ENCODE results near the gene NCAM2.

Gene NCAM2

DNA sequence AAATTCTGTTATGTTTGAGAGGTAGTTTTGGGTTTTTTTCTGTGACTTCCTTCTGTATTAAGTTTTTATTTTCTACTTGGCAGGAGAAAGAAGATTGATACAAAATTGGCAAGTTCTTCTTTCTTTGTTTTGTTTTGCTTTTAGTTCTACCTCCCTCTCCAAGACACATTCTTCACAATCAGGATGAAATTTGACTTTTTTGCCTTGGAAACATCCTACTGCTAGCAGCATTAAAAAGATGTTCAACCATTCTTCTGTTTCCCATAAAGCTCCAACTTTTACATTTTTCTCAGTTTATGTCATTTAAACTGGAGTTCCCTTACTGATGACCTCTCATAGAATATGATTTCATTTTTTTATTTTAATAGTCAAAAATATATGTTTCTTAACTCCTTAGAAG lies 234.8 kb downstream of the NCAM2 start:
- no peak overlapping the region for H3K4me3 ChIP-seq (replicated peaks in 1 of 2; ENCODE audit: low read depth in 2 of 2, low read length in 2 of 2)
- TF ChIP-seq, protein P1, sequence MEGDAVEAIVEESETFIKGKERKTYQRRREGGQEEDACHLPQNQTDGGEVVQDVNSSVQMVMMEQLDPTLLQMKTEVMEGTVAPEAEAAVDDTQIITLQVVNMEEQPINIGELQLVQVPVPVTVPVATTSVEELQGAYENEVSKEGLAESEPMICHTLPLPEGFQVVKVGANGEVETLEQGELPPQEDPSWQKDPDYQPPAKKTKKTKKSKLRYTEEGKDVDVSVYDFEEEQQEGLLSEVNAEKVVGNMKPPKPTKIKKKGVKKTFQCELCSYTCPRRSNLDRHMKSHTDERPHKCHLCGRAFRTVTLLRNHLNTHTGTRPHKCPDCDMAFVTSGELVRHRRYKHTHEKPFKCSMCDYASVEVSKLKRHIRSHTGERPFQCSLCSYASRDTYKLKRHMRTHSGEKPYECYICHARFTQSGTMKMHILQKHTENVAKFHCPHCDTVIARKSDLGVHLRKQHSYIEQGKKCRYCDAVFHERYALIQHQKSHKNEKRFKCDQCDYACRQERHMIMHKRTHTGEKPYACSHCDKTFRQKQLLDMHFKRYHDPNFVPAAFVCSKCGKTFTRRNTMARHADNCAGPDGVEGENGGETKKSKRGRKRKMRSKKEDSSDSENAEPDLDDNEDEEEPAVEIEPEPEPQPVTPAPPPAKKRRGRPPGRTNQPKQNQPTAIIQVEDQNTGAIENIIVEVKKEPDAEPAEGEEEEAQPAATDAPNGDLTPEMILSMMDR (IDR thresholded peaks at IDR 0.05; ENCODE audit: low read depth, low read length) = no peak
- no peak for DNase-seq (ENCODE audit: low read depth in 2 of 2)

DNA sequence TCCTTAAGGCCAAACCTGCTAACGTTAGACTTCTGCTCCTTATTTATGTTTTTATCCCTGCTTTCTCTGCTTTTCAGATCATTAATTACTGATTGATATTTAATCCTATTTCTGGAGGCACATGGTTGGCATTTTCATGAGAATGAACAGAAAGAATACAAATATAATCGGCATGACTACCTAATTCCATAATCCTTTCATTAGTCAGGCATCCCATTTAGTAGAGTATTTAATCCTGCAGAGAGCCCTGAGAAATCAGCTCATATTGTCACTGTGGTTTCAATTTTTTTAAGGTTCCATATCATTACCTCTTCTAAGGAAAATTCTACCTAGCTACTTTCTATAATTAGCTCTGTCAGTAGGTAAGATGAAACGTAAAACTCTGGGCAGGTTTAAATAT lies 238.8 kb downstream of the NCAM2 start:
- TF ChIP-seq, protein P1 (IDR thresholded peaks at IDR 0.05; ENCODE audit: low read depth, low read length) = no peak
- no peak for DNase-seq (ENCODE audit: low read depth in 2 of 2)
- H3K4me3 ChIP-seq (replicated peaks in 1 of 2; ENCODE audit: low read depth in 2 of 2, low read length in 2 of 2) = no peak overlapping the region

DNA sequence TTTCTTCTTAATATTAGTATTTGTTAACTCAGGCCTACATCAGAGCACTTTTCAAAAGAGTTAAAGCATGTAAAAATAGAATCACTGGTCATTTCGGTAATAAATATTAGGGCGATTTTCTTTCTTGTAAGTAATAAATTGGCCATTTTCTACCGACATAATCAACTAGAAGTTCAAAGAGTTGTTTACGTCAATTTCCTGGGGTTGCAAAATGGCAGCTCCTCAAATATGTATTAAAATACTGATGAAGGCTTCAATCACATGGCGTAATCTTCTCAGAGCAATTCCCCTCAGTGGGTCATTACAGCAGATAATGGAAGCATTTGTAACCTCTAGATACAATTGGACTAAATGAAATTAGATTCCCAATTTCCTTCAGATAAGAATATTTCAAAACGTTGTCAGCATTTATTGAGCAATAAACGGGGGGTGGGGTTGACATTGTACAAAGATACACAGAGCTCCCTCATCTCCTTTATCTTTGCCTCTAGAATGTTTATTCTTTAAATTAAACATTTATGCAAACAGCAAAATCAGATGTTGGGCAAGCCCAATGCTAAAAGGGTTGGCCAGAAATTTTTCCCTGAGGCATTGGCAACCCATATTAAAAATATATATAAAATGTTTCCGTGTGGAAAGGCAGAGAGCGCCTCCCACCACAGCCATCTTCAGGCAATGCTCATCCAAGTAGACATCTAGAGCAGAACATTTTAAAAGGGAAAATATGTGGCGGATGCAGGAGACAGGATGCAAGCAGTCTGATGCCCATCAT lies 240.6 kb downstream of the NCAM2 start:
- H3K4me3 ChIP-seq (replicated peaks in 1 of 2; ENCODE audit: low read depth in 2 of 2, low read length in 2 of 2) = no peak overlapping the region
- TF ChIP-seq, protein P1 (IDR thresholded peaks at IDR 0.05; ENCODE audit: low read depth, low read length) = no peak
- no peak for DNase-seq (ENCODE audit: low read depth in 2 of 2)

DNA sequence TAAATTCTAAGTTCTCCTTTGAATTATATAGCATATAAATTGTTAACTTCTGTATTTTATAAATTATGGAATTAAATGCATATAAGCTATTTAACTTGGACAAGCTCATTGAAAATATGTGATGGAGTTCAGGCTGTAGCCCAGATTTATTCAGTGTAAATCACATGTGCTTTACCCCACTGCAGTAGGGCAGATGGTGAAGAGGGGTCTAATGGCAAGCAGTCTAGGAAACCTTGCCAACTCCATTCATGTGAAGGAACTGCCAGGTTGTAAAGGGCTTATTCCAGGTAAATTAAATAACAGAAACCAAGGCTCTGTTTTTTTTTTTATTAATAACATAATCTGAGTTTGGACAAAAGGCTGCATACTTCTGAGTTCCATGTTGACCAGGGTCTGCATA lies 243.2 kb downstream of the NCAM2 start:
- no peak for DNase-seq (ENCODE audit: low read depth in 2 of 2)
- TF ChIP-seq, protein P1 (IDR thresholded peaks at IDR 0.05; ENCODE audit: low read depth, low read length) = no peak
- no peak overlapping the region for H3K4me3 ChIP-seq (replicated peaks in 1 of 2; ENCODE audit: low read depth in 2 of 2, low read length in 2 of 2)

DNA sequence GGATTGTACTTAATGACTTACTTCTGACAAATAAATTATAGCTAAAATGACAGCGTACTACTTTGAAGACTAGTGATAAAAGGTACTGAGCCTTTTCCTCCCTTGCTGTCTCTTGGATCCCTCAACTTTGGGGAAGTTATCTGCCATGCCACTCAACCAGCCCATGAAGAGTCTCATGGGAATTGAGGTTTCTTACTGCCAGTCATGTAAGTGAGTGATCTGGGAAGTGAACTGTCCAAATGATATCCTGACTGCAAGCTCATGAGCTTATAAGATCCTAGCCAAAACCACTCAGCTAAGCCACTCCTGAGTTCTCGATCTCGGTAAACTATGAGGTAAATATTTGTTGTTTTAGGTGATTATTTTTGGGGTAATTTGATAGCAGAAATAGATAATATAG lies 247.8 kb downstream of the NCAM2 start:
- no peak for DNase-seq (ENCODE audit: low read depth in 2 of 2)
- H3K4me3 ChIP-seq (replicated peaks in 1 of 2; ENCODE audit: low read depth in 2 of 2, low read length in 2 of 2) = no peak overlapping the region
- TF ChIP-seq, protein P1 (IDR thresholded peaks at IDR 0.05; ENCODE audit: low read depth, low read length) = no peak

DNA sequence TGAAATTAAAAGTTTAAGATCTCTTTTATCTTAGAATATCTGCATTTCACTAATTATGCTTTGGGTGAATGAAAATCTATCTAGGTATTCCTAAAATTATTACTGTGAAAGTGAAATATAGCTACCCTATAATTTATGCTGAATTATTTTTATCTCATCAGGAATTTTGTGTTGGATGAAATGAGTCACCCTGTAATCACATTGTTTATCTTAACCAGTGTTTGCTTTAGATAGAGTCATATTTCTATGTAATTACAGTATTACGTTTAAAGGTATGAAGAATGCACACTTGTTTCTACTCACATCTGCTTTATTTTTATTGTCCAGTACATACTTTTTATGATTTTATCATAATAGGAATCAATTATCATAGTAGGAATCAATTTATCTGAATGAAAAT lies 249.2 kb downstream of the NCAM2 start:
- TF ChIP-seq, protein P1 (IDR thresholded peaks at IDR 0.05; ENCODE audit: low read depth, low read length) = no peak
- no peak overlapping the region for H3K4me3 ChIP-seq (replicated peaks in 1 of 2; ENCODE audit: low read depth in 2 of 2, low read length in 2 of 2)
- no peak for DNase-seq (ENCODE audit: low read depth in 2 of 2)

DNA sequence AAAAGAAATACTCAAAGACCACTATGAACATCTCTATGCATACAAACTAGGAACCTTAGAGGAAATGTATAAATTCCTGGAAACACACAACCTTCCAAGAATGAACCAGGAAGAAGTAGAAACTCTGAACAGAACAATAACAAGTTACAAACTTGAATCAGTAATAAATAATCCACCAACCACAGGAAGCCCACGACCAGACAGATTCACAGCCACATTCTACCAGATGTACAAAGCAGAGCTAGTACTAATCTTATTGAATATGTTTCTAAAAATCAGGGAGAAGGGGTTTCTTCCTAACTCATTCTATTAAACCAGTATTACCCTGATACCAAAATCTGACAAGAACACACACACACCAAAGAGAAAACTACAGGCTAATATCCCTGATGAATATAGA lies 263.8 kb downstream of the NCAM2 start:
- DNase-seq (ENCODE audit: low read depth in 2 of 2) = no peak
- TF ChIP-seq, protein P1 (IDR thresholded peaks at IDR 0.05; ENCODE audit: low read depth, low read length) = no peak
- no peak overlapping the region for H3K4me3 ChIP-seq (replicated peaks in 1 of 2; ENCODE audit: low read depth in 2 of 2, low read length in 2 of 2)
